Ascending aorta (tissue), 2 donors: ENCODE data around the gene IGSF3. TPM values are rescaled to one million over a fixed set of nuclear protein-coding genes. Genes with fewer than 3 reads are reported as not detected.

Experiments
- DNase-seq, 2 donors: peaks; one replicate each; pipeline ENCODE4 v3.0.0-alpha.2; 2019; ENCODE audit warnings: low spot score in 2 of 2
- H3K27ac ChIP-seq, 2 donors: fragments of 200-600 bp; sonication (generic); one replicate each; pipeline ENCODE4 v1.5.1; 2016 to 2017; ENCODE audit warnings: mild to moderate bottlenecking in 1 of 2
- H3K27me3 ChIP-seq: fragments of 200-600 bp; sonication (generic); one replicate; pipeline ENCODE4 v1.5.1; 2017
- H3K36me3 ChIP-seq, 2 donors: fragments of 200-600 bp; sonication (generic); one replicate each; pipeline ENCODE4 v1.5.1; 2016
- H3K4me1 ChIP-seq, 2 donors: fragments of 200-600 bp; sonication (generic); one replicate each; pipeline ENCODE4 v1.5.1; 2016 to 2017; ENCODE audit warnings: mild to moderate bottlenecking in 1 of 2
- H3K4me3 ChIP-seq, 2 donors: fragments of 200-600 bp; sonication (generic); one replicate each; pipeline ENCODE4 v1.5.1; 2016 to 2017; ENCODE audit warnings: mild to moderate bottlenecking in 1 of 2
- H3K9me3 ChIP-seq, 2 donors: fragments of 200-600 bp; sonication (generic); one replicate each; pipeline ENCODE4 v1.5.1; 2016
- CTCF ChIP-seq, 3 experiments: fragments of 200-600 bp in 2 of 3; fragments of 450-650 bp in 1 of 3; sonication (generic) in 2 of 3; IDR thresholded peaks; one replicate each; pipeline ENCODE4 v1.5.1; 2016 to 2019; ENCODE audit warnings: antibody characterized with exemption in 3 of 3, mild to moderate bottlenecking in 1 of 3, moderate library complexity in 1 of 3
- intact Hi-C: fragments of 100-400 bp; cut with DNase I; formaldehyde crosslinking; loops from one replicate; pipeline ENCODE4 v1.15.1; 2023
- total RNA-seq: library from RNA; depleted of rRNA; stranded (reverse); fragments of >200 nt; gene quantifications from one replicate; pipeline ENCODE4 v1.1.0, GENCODE V29; 2016

Gene IGSF3
- total RNA-seq, 1 donor from 2014 or later, result 0.64 TPM

- H3K36me3 ChIP-seq, result no peaks in the 10 kb centered on the region
- no peaks in the 10 kb centered on the region for H3K9me3 ChIP-seq
- intact Hi-C loops, result no loop called here
- H3K4me3 ChIP-seq, result no peak overlapping the region
- no peak for TF ChIP-seq CTCF (IDR thresholded peaks at IDR 0.05)
- no peak for DNase-seq
- H3K27me3 ChIP-seq, result no peaks in the 10 kb centered on the region
- H3K4me1 ChIP-seq, result no peaks in the 10 kb centered on the region
- H3K27ac ChIP-seq, result no peak overlapping the region
Measured at GRCh38 chr1:116680752-116681151, 13.2 kb upstream of the IGSF3 start.

- no peaks in the 10 kb centered on the region for H3K9me3 ChIP-seq
- no peak for DNase-seq
- no peak overlapping the region for H3K4me3 ChIP-seq
- no peak for TF ChIP-seq CTCF (IDR thresholded peaks at IDR 0.05)
- no peaks in the 10 kb centered on the region for H3K4me1 ChIP-seq
- intact Hi-C loops, result no loop called here
- no peaks in the 10 kb centered on the region for H3K27me3 ChIP-seq
- H3K27ac ChIP-seq, result no peak overlapping the region
- no peaks in the 10 kb centered on the region for H3K36me3 ChIP-seq
Measured at GRCh38 chr1:116679828-116680628, 12.5 kb upstream of the IGSF3 start.

- intact Hi-C loops, result no loop called here
- Histone ChIP-seq H3K27ac (no peak overlapping the region), H3K4me1 (no peaks in the 10 kb centered on the region), H3K4me3 (no peak overlapping the region), H3K27me3 (no peaks in the 10 kb centered on the region), H3K36me3 (no peaks in the 10 kb centered on the region), H3K9me3 (no peaks in the 10 kb centered on the region)
- no peak for DNase-seq
- no peak for TF ChIP-seq CTCF (IDR thresholded peaks at IDR 0.05)
Measured at GRCh38 chr1:116679091-116679827, 11.7 kb upstream of the IGSF3 start.

GRCh38 chr1:116678732-116679090 lies 11.2 kb upstream of the IGSF3 start:
- Histone ChIP-seq H3K27ac (no peak overlapping the region), H3K4me3 (no peak overlapping the region), H3K36me3 (no peaks in the 10 kb centered on the region), H3K27me3 (no peaks in the 10 kb centered on the region), H3K4me1 (no peaks in the 10 kb centered on the region), H3K9me3 (no peaks in the 10 kb centered on the region)
- TF ChIP-seq CTCF (IDR thresholded peaks at IDR 0.05), result no peak
- intact Hi-C loops, result no loop called here
- no peak for DNase-seq

- H3K9me3 ChIP-seq, result no peaks in the 10 kb centered on the region
- no peaks in the 10 kb centered on the region for H3K4me1 ChIP-seq
- intact Hi-C loops, result no loop called here
- no peaks in the 10 kb centered on the region for H3K36me3 ChIP-seq
- DNase-seq, result no peak
- no peak overlapping the region for H3K4me3 ChIP-seq
- no peak overlapping the region for H3K27ac ChIP-seq
- H3K27me3 ChIP-seq, result no peaks in the 10 kb centered on the region
- TF ChIP-seq CTCF (IDR thresholded peaks at IDR 0.05), result no peak
Measured at GRCh38 chr1:116677474-116678062, 10.0 kb upstream of the IGSF3 start.
